K562 (cell line): Measurements from ENCODE around the gene PPP1R13L. TPM values are rescaled to one million over a fixed set of nuclear protein-coding genes. Genes with fewer than 3 reads are reported as not detected.
A peak's percentile ranks its signal among the peaks of the same experiment; 100 is the strongest.

Source experiments
- AFF4 ChIP-seq: sonication (generic); formaldehyde crosslinking; IDR thresholded peaks from 2 replicates; pipeline ENCODE4 v1.8.0; 2023; ENCODE audit warnings: mild to moderate bottlenecking, missing genetic modification reagents
- ATF2 ChIP-seq: sonication (generic); formaldehyde crosslinking; IDR thresholded peaks from 2 replicates; pipeline ENCODE4 v1.8.1; 2022; ENCODE audit warnings: missing genetic modification reagents
- HEY1 ChIP-seq: fragments of 250-450 bp; sonication (Bioruptor Pico); IDR thresholded peaks from 2 replicates; pipeline ENCODE4 v1.5.0; 2020; ENCODE audit warnings: mild to moderate bottlenecking, moderate library complexity, borderline replicate concordance
- PML ChIP-seq: IDR thresholded peaks from 2 replicates; pipeline ENCODE4 v1.6.1; 2012; ENCODE audit warnings: low read length, inconsistent platforms
- RB1 ChIP-seq: fragments of 450-650 bp; IDR thresholded peaks from 2 replicates; pipeline ENCODE4 v1.6.1; 2017; ENCODE audit warnings: low read depth, mild to moderate bottlenecking
- RREB1 ChIP-seq: fragments of 250-450 bp; sonication (Bioruptor Pico); IDR thresholded peaks from 2 replicates; pipeline ENCODE4 v1.4.0; 2020
- TFAP4 ChIP-seq: sonication (generic); formaldehyde crosslinking; IDR thresholded peaks from 2 replicates; pipeline ENCODE4 v1.8.0; 2022; ENCODE audit warnings: missing genetic modification reagents, mild to moderate bottlenecking, moderate library complexity, borderline replicate concordance
- ZMIZ1 ChIP-seq, 2 experiments: fragments of 150-350 bp in 1 of 2; IDR thresholded peaks; 2 replicates each; pipeline ENCODE4 v1.6.1; 2012 to 2016; ENCODE audit warnings: low read depth in 2 of 2, low read length in 2 of 2, mild to moderate bottlenecking in 1 of 2, moderate library complexity in 1 of 2
- ZSCAN32 ChIP-seq: fragments of 450-650 bp; formaldehyde crosslinking; IDR thresholded peaks from 2 replicates; pipeline ENCODE4 v1.4.0; 2020; ENCODE audit warnings: mild to moderate bottlenecking, moderate library complexity
- polyA plus RNA-seq, 8 experiments: library from polyadenylated mRNA; depleted of rRNA in 4 of 8; stranded (reverse) in 5 of 8; unstranded in 3 of 8; fragments of >200 nt; fragmentation: Nextera tagmentation in 2 of 8; fragmentation: Illumina TruSeq in 1 of 8; extraction: Ambion mirVana in 2 of 8; extraction: Trizol in 1 of 8; gene quantifications; 2 replicates each; pipeline versions ENCODE4 v1.2.1 to v1.2.3, GENCODE V29; 2011 to 2014; ENCODE audit warnings: inconsistent platforms in 1 of 8, missing spikeins in 1 of 8
- total RNA-seq, 7 experiments: library from RNA; depleted of rRNA in 6 of 7; stranded (reverse); fragments of >200 nt in 6 of 7; fragmentation: Illumina TruSeq in 2 of 7; extraction: Trizol in 2 of 7; gene quantifications; 2 replicates each; pipeline versions ENCODE4 v1.2.1 to v1.2.3, GENCODE V29; 2011 to 2021; ENCODE audit warnings: low replicate concordance in 1 of 7

Gene PPP1R13L
- total and polyA plus RNA-seq, 9 of the 15 experiments (the other 6 are each of a cell fraction or from before 2014, with no cell fraction given), result 0.32 to 6.7 (median 2.0) TPM

- TF ChIP-seq AFF4, result 0 out of 2 replicates have a peak, but pooled peaks have one; percentile 54
- peak; percentile 55 for TF ChIP-seq PML
- peak; percentile 1; the same call in 1 of the 2 replicates for TF ChIP-seq HEY1 (CRISPR knock-in tag)
- TF ChIP-seq ZMIZ1 (IDR thresholded peaks at IDR 0.05; ENCODE audit: low read depth in 2 of 2, low read length in 2 of 2), result peak in 1 of 2 experiments; percentile 49; a peak in 1 of 4 replicates
- 0 out of 2 replicates have a peak, but pooled peaks have one; percentile 7 for TF ChIP-seq RREB1 (CRISPR knock-in tag)
- TF ChIP-seq ATF2 (CRISPR knock-in tag), result peak; percentile 22; the same call in 1 of the 2 replicates
- TF ChIP-seq ZSCAN32, result no peak
- peak; percentile 76 for TF ChIP-seq TFAP4 (CRISPR knock-in tag)
- peak; percentile 37; the same call in 1 of the 2 replicates for TF ChIP-seq RB1
Measured at GRCh38 chr19:45406226-45407090, 1.6 kb upstream of the PPP1R13L start, which contains the start of gene POLR1G (continued).
